ENCODE data around the gene TMA7. TPM values are rescaled to one million over a fixed set of nuclear protein-coding genes. Genes with fewer than 3 reads are reported as not detected.

TMA7 gene
- total and polyA plus RNA-seq, 4 donors: 75.2 to 241 (median 113) TPM

DNA sequence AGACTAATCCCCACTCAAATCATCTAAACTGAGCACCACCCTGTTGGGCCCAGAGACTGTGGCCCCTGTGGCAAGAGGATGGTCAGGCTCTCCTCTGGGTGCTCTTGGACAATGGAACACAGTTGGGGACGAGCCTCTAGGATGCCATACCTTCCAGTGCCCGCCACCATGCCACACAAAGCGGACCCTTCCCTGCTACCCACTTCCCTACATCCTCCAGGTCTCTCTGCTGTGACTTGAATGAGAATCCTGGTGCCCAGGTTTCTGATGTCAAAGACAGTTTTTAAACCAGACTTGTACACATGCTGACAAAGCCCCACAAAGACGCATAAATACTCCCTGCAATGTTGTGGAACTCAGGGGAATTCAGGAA is 4.8 kb upstream of the TMA7 start:
- DNase-seq (ENCODE audit: low spot score): no peak
- peaks cover 10 to 42% (median 25%) of the 10 kb centered on the region in 4 donors for H3K4me1 ChIP-seq (ENCODE audit: control insufficient read depth in 4 of 4, insufficient read depth in 4 of 4, low read length in 3 of 4)
- no peak overlapping the region for H3K9ac ChIP-seq (ENCODE audit: low read depth in 1 of 2, low read length in 2 of 2)
- no peak for TF ChIP-seq RAD21 (IDR thresholded peaks at IDR 0.05)
- no peak for TF ChIP-seq FOXA1 (IDR thresholded peaks at IDR 0.05)
- TF ChIP-seq, protein P1, sequence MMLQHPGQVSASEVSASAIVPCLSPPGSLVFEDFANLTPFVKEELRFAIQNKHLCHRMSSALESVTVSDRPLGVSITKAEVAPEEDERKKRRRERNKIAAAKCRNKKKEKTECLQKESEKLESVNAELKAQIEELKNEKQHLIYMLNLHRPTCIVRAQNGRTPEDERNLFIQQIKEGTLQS (IDR thresholded peaks at IDR 0.05): no peak
- TF ChIP-seq JUND (IDR thresholded peaks at IDR 0.05): no peak
- TF ChIP-seq FOXA2 (IDR thresholded peaks at IDR 0.05): no peak
- TF ChIP-seq, protein P2, sequence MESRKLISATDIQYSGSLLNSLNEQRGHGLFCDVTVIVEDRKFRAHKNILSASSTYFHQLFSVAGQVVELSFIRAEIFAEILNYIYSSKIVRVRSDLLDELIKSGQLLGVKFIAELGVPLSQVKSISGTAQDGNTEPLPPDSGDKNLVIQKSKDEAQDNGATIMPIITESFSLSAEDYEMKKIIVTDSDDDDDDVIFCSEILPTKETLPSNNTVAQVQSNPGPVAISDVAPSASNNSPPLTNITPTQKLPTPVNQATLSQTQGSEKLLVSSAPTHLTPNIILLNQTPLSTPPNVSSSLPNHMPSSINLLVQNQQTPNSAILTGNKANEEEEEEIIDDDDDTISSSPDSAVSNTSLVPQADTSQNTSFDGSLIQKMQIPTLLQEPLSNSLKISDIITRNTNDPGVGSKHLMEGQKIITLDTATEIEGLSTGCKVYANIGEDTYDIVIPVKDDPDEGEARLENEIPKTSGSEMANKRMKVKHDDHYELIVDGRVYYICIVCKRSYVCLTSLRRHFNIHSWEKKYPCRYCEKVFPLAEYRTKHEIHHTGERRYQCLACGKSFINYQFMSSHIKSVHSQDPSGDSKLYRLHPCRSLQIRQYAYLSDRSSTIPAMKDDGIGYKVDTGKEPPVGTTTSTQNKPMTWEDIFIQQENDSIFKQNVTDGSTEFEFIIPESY (IDR thresholded peaks at IDR 0.05): no peak
- no peak for TF ChIP-seq TAF1 (conservative IDR thresholded peaks at IDR 0.05)
- TF ChIP-seq SP1 (IDR thresholded peaks at IDR 0.05): no peak
- TF ChIP-seq, protein P3, sequence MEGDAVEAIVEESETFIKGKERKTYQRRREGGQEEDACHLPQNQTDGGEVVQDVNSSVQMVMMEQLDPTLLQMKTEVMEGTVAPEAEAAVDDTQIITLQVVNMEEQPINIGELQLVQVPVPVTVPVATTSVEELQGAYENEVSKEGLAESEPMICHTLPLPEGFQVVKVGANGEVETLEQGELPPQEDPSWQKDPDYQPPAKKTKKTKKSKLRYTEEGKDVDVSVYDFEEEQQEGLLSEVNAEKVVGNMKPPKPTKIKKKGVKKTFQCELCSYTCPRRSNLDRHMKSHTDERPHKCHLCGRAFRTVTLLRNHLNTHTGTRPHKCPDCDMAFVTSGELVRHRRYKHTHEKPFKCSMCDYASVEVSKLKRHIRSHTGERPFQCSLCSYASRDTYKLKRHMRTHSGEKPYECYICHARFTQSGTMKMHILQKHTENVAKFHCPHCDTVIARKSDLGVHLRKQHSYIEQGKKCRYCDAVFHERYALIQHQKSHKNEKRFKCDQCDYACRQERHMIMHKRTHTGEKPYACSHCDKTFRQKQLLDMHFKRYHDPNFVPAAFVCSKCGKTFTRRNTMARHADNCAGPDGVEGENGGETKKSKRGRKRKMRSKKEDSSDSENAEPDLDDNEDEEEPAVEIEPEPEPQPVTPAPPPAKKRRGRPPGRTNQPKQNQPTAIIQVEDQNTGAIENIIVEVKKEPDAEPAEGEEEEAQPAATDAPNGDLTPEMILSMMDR (IDR thresholded peaks at IDR 0.05; ENCODE audit: low read depth, low read length, missing input control): no peak
- TF ChIP-seq GABPA (IDR thresholded peaks at IDR 0.05 in 1 of 2, conservative IDR thresholded peaks at IDR 0.05 in 1 of 2): no peak
- TF ChIP-seq, protein P4, sequence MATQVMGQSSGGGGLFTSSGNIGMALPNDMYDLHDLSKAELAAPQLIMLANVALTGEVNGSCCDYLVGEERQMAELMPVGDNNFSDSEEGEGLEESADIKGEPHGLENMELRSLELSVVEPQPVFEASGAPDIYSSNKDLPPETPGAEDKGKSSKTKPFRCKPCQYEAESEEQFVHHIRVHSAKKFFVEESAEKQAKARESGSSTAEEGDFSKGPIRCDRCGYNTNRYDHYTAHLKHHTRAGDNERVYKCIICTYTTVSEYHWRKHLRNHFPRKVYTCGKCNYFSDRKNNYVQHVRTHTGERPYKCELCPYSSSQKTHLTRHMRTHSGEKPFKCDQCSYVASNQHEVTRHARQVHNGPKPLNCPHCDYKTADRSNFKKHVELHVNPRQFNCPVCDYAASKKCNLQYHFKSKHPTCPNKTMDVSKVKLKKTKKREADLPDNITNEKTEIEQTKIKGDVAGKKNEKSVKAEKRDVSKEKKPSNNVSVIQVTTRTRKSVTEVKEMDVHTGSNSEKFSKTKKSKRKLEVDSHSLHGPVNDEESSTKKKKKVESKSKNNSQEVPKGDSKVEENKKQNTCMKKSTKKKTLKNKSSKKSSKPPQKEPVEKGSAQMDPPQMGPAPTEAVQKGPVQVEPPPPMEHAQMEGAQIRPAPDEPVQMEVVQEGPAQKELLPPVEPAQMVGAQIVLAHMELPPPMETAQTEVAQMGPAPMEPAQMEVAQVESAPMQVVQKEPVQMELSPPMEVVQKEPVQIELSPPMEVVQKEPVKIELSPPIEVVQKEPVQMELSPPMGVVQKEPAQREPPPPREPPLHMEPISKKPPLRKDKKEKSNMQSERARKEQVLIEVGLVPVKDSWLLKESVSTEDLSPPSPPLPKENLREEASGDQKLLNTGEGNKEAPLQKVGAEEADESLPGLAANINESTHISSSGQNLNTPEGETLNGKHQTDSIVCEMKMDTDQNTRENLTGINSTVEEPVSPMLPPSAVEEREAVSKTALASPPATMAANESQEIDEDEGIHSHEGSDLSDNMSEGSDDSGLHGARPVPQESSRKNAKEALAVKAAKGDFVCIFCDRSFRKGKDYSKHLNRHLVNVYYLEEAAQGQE (IDR thresholded peaks at IDR 0.05): no peak
- TF ChIP-seq, protein P5, sequence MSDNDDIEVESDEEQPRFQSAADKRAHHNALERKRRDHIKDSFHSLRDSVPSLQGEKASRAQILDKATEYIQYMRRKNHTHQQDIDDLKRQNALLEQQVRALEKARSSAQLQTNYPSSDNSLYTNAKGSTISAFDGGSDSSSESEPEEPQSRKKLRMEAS (IDR thresholded peaks at IDR 0.05): no peak
- TF ChIP-seq HNF4A (conservative IDR thresholded peaks at IDR 0.05): no peak
- TF ChIP-seq YY1 (IDR thresholded peaks at IDR 0.05): no peak
- no peak for TF ChIP-seq NR2F2 (IDR thresholded peaks at IDR 0.05)
- no peak for TF ChIP-seq HNF4G (IDR thresholded peaks at IDR 0.05)
- no peaks in the 10 kb centered on the region for H3K9me3 ChIP-seq (ENCODE audit: control insufficient read depth in 4 of 4, low read length in 3 of 4)
- peaks cover 0 to 7% (median 0%) of the 10 kb centered on the region in 4 donors for H3K36me3 ChIP-seq (ENCODE audit: control insufficient read depth in 4 of 4, insufficient read depth in 3 of 4, low read depth in 1 of 4, low read length in 3 of 4)
- no peak overlapping the region for H3K4me3 ChIP-seq (ENCODE audit: low read depth in 1 of 3, low read length in 3 of 3)
- no peaks in the 10 kb centered on the region for H3K27me3 ChIP-seq (ENCODE audit: control insufficient read depth in 4 of 4, insufficient read depth in 4 of 4, low read length in 3 of 4)
- no peak overlapping the region for H3K27ac ChIP-seq (ENCODE audit: low read depth in 1 of 2, low read length in 2 of 2)
- 93% methylated on average over 4 of the region's 4 CpGs for WGBS

All from liver (tissue), 9 donors.